SK-N-SH treated with all-trans-retinoic acid at 6 μM for 48 hours (cell line): ENCODE data around the gene NPIPB2.
A peak's percentile ranks its signal among the peaks of the same experiment; 100 is the strongest.

Experiments
- ATAC-seq: fragments of 200-7000 bp; cut with Tn5 transposase; 3 replicates; pipeline ENCODE4 v1.9.1; 2020; ENCODE audit warnings: mild to moderate bottlenecking, moderate library complexity
- ARNTL ChIP-seq: fragments of 450-650 bp; formaldehyde crosslinking; IDR thresholded peaks from 2 replicates; pipeline ENCODE4 v1.5.0; 2020; ENCODE audit warnings: low read depth, mild to moderate bottlenecking, moderate library complexity, borderline replicate concordance
- BACH2 ChIP-seq: fragments of 250-450 bp; sonication (Bioruptor Pico); IDR thresholded peaks from 2 replicates; pipeline ENCODE4 v1.9.0; 2021; ENCODE audit warnings: mild to moderate bottlenecking, borderline replicate concordance
- CREB5 ChIP-seq: fragments of 250-450 bp; sonication (Bioruptor Pico); IDR thresholded peaks from 2 replicates; pipeline ENCODE4 v1.5.1; 2020; ENCODE audit warnings: low read depth, mild to moderate bottlenecking, moderate library complexity
- CSDC2 ChIP-seq: fragments of 250-450 bp; sonication (Bioruptor Pico); IDR thresholded peaks from 2 replicates; pipeline ENCODE4 v1.5.0; 2020; ENCODE audit warnings: mild to moderate bottlenecking, moderate library complexity
- CSRNP3 ChIP-seq: fragments of 250-450 bp; sonication (Bioruptor Pico); IDR thresholded peaks from 2 replicates; pipeline ENCODE4 v1.5.1; 2021; ENCODE audit warnings: mild to moderate bottlenecking, moderate library complexity
- ESRRG ChIP-seq: fragments of 250-450 bp; sonication (Bioruptor Pico); IDR thresholded peaks from 2 replicates; pipeline ENCODE4 v1.6.1; 2021; ENCODE audit warnings: mild to moderate bottlenecking
- GLIS3 ChIP-seq: fragments of 250-450 bp; sonication (Bioruptor Pico); IDR thresholded peaks from 2 replicates; pipeline ENCODE4 v1.5.0; 2020; ENCODE audit warnings: mild to moderate bottlenecking, moderate library complexity
- PATZ1 ChIP-seq: fragments of 250-450 bp; sonication (Bioruptor Pico); IDR thresholded peaks from 2 replicates; pipeline ENCODE4 v1.8.0; 2020; ENCODE audit warnings: mild to moderate bottlenecking, moderate library complexity, borderline replicate concordance
- RARB ChIP-seq: fragments of 250-450 bp; sonication (Bioruptor Pico); IDR thresholded peaks from 2 replicates; pipeline ENCODE4 v1.8.0; 2021; ENCODE audit warnings: mild to moderate bottlenecking, moderate library complexity
- TCF4 ChIP-seq: fragments of 250-450 bp; sonication (Bioruptor Pico); IDR thresholded peaks from 2 replicates; pipeline ENCODE4 v1.8.0; 2021; ENCODE audit warnings: mild to moderate bottlenecking, moderate library complexity, borderline replicate concordance
- TOX ChIP-seq: fragments of 250-450 bp; sonication (Bioruptor Pico); IDR thresholded peaks from 2 replicates; pipeline ENCODE4 v1.8.0; 2021; ENCODE audit warnings: mild to moderate bottlenecking, moderate library complexity, borderline replicate concordance
- TSHZ2 ChIP-seq: fragments of 250-450 bp; sonication (Bioruptor Pico); IDR thresholded peaks from 2 replicates; pipeline ENCODE4 v1.5.0; 2020; ENCODE audit warnings: mild to moderate bottlenecking, moderate library complexity
- ZC3H10 ChIP-seq: fragments of 250-450 bp; sonication (Bioruptor Pico); IDR thresholded peaks from 2 replicates; pipeline ENCODE4 v1.5.1; 2021; ENCODE audit warnings: mild to moderate bottlenecking, moderate library complexity
- ZFP3 ChIP-seq: fragments of 250-450 bp; sonication (Bioruptor Pico); IDR thresholded peaks from 2 replicates; pipeline ENCODE4 v1.5.0; 2020; ENCODE audit warnings: mild to moderate bottlenecking, moderate library complexity
- ZFP30 ChIP-seq: fragments of 450-650 bp; formaldehyde crosslinking; IDR thresholded peaks from 2 replicates; pipeline ENCODE4 v1.5.0; 2022; ENCODE audit warnings: mild to moderate bottlenecking, moderate library complexity
- ZNF565 ChIP-seq: fragments of 450-650 bp; formaldehyde crosslinking; conservative IDR thresholded peaks from 2 replicates; pipeline ENCODE4 v1.5.0; 2020; ENCODE audit warnings: low read depth, mild to moderate bottlenecking, moderate library complexity
- ZNF70 ChIP-seq: fragments of 450-650 bp; formaldehyde crosslinking; IDR thresholded peaks from 2 replicates; pipeline ENCODE4 v1.5.0; 2020; ENCODE audit warnings: mild to moderate bottlenecking, moderate library complexity
- ZNF8 ChIP-seq: fragments of 450-650 bp; formaldehyde crosslinking; IDR thresholded peaks from 2 replicates; pipeline ENCODE4 v1.5.0; 2020; ENCODE audit warnings: mild to moderate bottlenecking, moderate library complexity
- TF ChIP-seq, protein P1 (sequence below): fragments of 250-450 bp; sonication (Bioruptor Pico); IDR thresholded peaks from 2 replicates; pipeline ENCODE4 v1.8.0; 2021; ENCODE audit warnings: low read depth, mild to moderate bottlenecking, moderate library complexity, borderline replicate concordance

NPIPB2 gene

GRCh38 chr16:11913425-11914079 lies 28.3 kb downstream of the NPIPB2 start:
- ATAC-seq: no peak
- TF ChIP-seq BACH2: no peak

- TF ChIP-seq ARNTL (CRISPR knock-in tag): no peak
- TF ChIP-seq TCF4 (CRISPR knock-in tag): no peak
- no peak for TF ChIP-seq ESRRG (CRISPR knock-in tag)
- TF ChIP-seq ZNF8 (CRISPR knock-in tag): no peak
- TF ChIP-seq, all 23 proteins: peak for 0
These were observed 31.9 kb downstream of the NPIPB2 start for GRCh38 chr16:11909653-11910545.

GRCh38 chr16:11907160-11907970 lies 34.5 kb downstream of the NPIPB2 start:
- TF ChIP-seq CREB5: no peak
- no peak for TF ChIP-seq ZNF565
- no peak for TF ChIP-seq CSRNP3 (CRISPR knock-in tag)
- no peak for TF ChIP-seq TCF4 (CRISPR knock-in tag)
- TF ChIP-seq CSDC2 (CRISPR knock-in tag): no peak
- TF ChIP-seq PATZ1 (CRISPR knock-in tag): no peak
- TF ChIP-seq ZFP30 (CRISPR knock-in tag): no peak
- no peak for TF ChIP-seq ARNTL (CRISPR knock-in tag)
- no peak for TF ChIP-seq GLIS3 (CRISPR knock-in tag)
- no peak for TF ChIP-seq TOX (CRISPR knock-in tag)
- no peak for TF ChIP-seq ZNF70 (CRISPR knock-in tag)
- no peak for TF ChIP-seq ZNF8 (CRISPR knock-in tag)
- TF ChIP-seq, protein P1, sequence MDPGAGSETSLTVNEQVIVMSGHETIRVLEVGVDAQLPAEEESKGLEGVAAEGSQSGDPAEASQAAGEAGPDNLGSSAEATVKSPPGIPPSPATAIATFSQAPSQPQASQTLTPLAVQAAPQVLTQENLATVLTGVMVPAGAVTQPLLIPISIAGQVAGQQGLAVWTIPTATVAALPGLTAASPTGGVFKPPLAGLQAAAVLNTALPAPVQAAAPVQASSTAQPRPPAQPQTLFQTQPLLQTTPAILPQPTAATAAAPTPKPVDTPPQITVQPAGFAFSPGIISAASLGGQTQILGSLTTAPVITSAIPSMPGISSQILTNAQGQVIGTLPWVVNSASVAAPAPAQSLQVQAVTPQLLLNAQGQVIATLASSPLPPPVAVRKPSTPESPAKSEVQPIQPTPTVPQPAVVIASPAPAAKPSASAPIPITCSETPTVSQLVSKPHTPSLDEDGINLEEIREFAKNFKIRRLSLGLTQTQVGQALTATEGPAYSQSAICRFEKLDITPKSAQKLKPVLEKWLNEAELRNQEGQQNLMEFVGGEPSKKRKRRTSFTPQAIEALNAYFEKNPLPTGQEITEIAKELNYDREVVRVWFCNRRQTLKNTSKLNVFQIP: no peak
- no peak for TF ChIP-seq ZC3H10 (CRISPR knock-in tag)
- no peak for TF ChIP-seq TSHZ2 (CRISPR knock-in tag)
- no peak for TF ChIP-seq RARB (CRISPR knock-in tag)
- TF ChIP-seq ZFP3 (CRISPR knock-in tag): no peak
- ATAC-seq: no peak

More at GRCh38 chr16:11909653-11910545, 31.9 kb downstream of the NPIPB2 start:
- peak; percentile 75 for ATAC-seq
